HepG2 (cell line): ENCODE data around the gene CDH23.

Experiments used
- CC2D1A ChIP-seq: sonication (generic); formaldehyde crosslinking; IDR thresholded peaks from 2 replicates; pipeline ENCODE4 v1.8.1; 2023; ENCODE audit warnings: mild to moderate bottlenecking, missing genetic modification reagents
- NFIC ChIP-seq: IDR thresholded peaks from 2 replicates; pipeline ENCODE4 v1.6.1; 2012; ENCODE audit warnings: mild to moderate bottlenecking, low read length, inconsistent platforms
- TARDBP ChIP-seq: sonication (generic); formaldehyde crosslinking; IDR thresholded peaks from 2 replicates; pipeline ENCODE4 v1.8.0; 2022; ENCODE audit warnings: mild to moderate bottlenecking, missing genetic modification reagents
- ZNF609 ChIP-seq: sonication (generic); formaldehyde crosslinking; IDR thresholded peaks from 2 replicates; pipeline ENCODE4 v1.4.0; 2020; ENCODE audit warnings: mild to moderate bottlenecking, missing genetic modification reagents, borderline replicate concordance
- TF ChIP-seq, protein P1 (sequence below): sonication (generic); formaldehyde crosslinking; IDR thresholded peaks from 2 replicates; pipeline ENCODE4 v1.5.0; 2020; ENCODE audit warnings: mild to moderate bottlenecking, missing genetic modification reagents, moderate library complexity

GRCh38 chr10:71661779-71662336 lies 265.1 kb downstream of the CDH23 start:
- no peak for TF ChIP-seq CC2D1A (CRISPR knock-in tag)
- TF ChIP-seq TARDBP (CRISPR knock-in tag): no peak
- TF ChIP-seq ZNF609 (CRISPR knock-in tag): no peak
- TF ChIP-seq NFIC: no peak
- TF ChIP-seq, protein P1, sequence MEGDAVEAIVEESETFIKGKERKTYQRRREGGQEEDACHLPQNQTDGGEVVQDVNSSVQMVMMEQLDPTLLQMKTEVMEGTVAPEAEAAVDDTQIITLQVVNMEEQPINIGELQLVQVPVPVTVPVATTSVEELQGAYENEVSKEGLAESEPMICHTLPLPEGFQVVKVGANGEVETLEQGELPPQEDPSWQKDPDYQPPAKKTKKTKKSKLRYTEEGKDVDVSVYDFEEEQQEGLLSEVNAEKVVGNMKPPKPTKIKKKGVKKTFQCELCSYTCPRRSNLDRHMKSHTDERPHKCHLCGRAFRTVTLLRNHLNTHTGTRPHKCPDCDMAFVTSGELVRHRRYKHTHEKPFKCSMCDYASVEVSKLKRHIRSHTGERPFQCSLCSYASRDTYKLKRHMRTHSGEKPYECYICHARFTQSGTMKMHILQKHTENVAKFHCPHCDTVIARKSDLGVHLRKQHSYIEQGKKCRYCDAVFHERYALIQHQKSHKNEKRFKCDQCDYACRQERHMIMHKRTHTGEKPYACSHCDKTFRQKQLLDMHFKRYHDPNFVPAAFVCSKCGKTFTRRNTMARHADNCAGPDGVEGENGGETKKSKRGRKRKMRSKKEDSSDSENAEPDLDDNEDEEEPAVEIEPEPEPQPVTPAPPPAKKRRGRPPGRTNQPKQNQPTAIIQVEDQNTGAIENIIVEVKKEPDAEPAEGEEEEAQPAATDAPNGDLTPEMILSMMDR: no peak
